Mesenchymal stem cell (in vitro differentiated cells and primary cell): ENCODE results near the gene CPT1A.

Source experiments
- DNase-seq: peaks from one replicate; pipeline ENCODE4 v3.0.0-alpha.2; 2013
- H2AFZ ChIP-seq: one replicate; pipeline ENCODE4 v1.6.1; 2013; ENCODE audit warnings: low read depth, mild to moderate bottlenecking, control low read depth, inconsistent platforms, low read length, moderate library complexity
- H2AK5ac ChIP-seq: 2 replicates; pipeline ENCODE4 v1.6.1; 2013; ENCODE audit warnings: low read length, moderate library complexity, mild to moderate bottlenecking, inconsistent platforms; ENCODE audit not compliant: severe bottlenecking
- H2BK120ac ChIP-seq: one replicate; pipeline ENCODE4 v1.6.1; 2013; ENCODE audit warnings: low read depth, mild to moderate bottlenecking, inconsistent platforms, low read length, moderate library complexity
- H2BK12ac ChIP-seq, 2 experiments: one replicate each; pipeline ENCODE4 v1.6.1; 2013; ENCODE audit warnings: inconsistent platforms in 2 of 2, low read length in 2 of 2, mild to moderate bottlenecking in 2 of 2, moderate library complexity in 2 of 2, control low read depth in 1 of 2
- H2BK15ac ChIP-seq: one replicate; pipeline ENCODE4 v1.6.1; 2013; ENCODE audit warnings: mild to moderate bottlenecking, low read depth, inconsistent platforms; ENCODE audit not compliant: poor library complexity, severe bottlenecking
- H2BK5ac ChIP-seq: 2 replicates; pipeline ENCODE4 v1.6.1; 2013; ENCODE audit warnings: low read depth, mild to moderate bottlenecking, low read length, control low read depth, inconsistent platforms; ENCODE audit not compliant: poor library complexity, severe bottlenecking
- H3K14ac ChIP-seq, 2 experiments: one replicate each; pipeline ENCODE4 v1.6.1; 2013; ENCODE audit warnings: inconsistent platforms in 2 of 2, low read length in 2 of 2, control low read depth in 1 of 2, mild to moderate bottlenecking in 1 of 2, moderate library complexity in 1 of 2
- H3K18ac ChIP-seq, 2 experiments: one replicate each; pipeline ENCODE4 v1.6.1; 2013; ENCODE audit warnings: inconsistent platforms in 2 of 2, low read length in 2 of 2, control low read depth in 1 of 2, low read depth in 1 of 2, mild to moderate bottlenecking in 1 of 2
- H3K23ac ChIP-seq, 2 experiments: one replicate each; pipeline ENCODE4 v1.6.1; 2013; ENCODE audit warnings: inconsistent platforms in 2 of 2, low read length in 2 of 2, mild to moderate bottlenecking in 2 of 2, moderate library complexity in 2 of 2, control low read depth in 1 of 2
- H3K27ac ChIP-seq: 2 replicates; pipeline ENCODE4 v1.5.1; 2013; ENCODE audit warnings: mild to moderate bottlenecking, moderate library complexity, low read length, control low read depth, inconsistent platforms; ENCODE audit not compliant: poor library complexity, severe bottlenecking
- H3K27me3 ChIP-seq, 2 experiments: 2 replicates each; pipeline versions ENCODE4 v1.6.1 to v1.7.0; 2013; ENCODE audit warnings: low read length in 2 of 2, mild to moderate bottlenecking in 2 of 2, moderate library complexity in 2 of 2, control low read depth in 1 of 2, inconsistent platforms in 1 of 2; ENCODE audit not compliant: control insufficient read depth in 1 of 2, insufficient read depth in 1 of 2
- H3K36me3 ChIP-seq, 2 experiments: 2 replicates each; pipeline versions ENCODE4 v1.6.1 to v1.7.0; 2013; ENCODE audit warnings: low read length in 2 of 2, control low read depth in 1 of 2, inconsistent platforms in 1 of 2, low read depth in 1 of 2, mild to moderate bottlenecking in 1 of 2; ENCODE audit not compliant: insufficient read depth in 2 of 2, control insufficient read depth in 1 of 2
- H3K4ac ChIP-seq, 2 experiments: one replicate each; pipeline ENCODE4 v1.6.1; 2013; ENCODE audit warnings: inconsistent platforms in 2 of 2, low read length in 2 of 2, mild to moderate bottlenecking in 2 of 2, moderate library complexity in 2 of 2, control low read depth in 1 of 2, low read depth in 1 of 2
- H3K4me1 ChIP-seq: 2 replicates; pipeline ENCODE4 v1.6.1; 2013; ENCODE audit warnings: low read depth, low read length, control low read depth; ENCODE audit not compliant: control insufficient read depth, insufficient read depth
- H3K4me2 ChIP-seq: 2 replicates; pipeline ENCODE4 v1.6.1; 2013; ENCODE audit warnings: low read length, mild to moderate bottlenecking, inconsistent platforms; ENCODE audit not compliant: poor library complexity, severe bottlenecking
- H3K4me3 ChIP-seq, 2 experiments: 2 replicates each; pipeline versions ENCODE4 v1.5.1 to v1.7.0; 2013; ENCODE audit warnings: low read length in 2 of 2, mild to moderate bottlenecking in 2 of 2, control low read depth in 1 of 2, low read depth in 1 of 2; ENCODE audit not compliant: insufficient read depth in 1 of 2
- H3K79me1 ChIP-seq: replicated peaks from 2 replicates; pipeline ENCODE4 v1.6.1; 2013; ENCODE audit warnings: mild to moderate bottlenecking, control low read depth, low read length, inconsistent platforms; ENCODE audit not compliant: poor library complexity, severe bottlenecking
- H3K9ac ChIP-seq: 2 replicates; pipeline ENCODE4 v1.7.0; 2013; ENCODE audit warnings: mild to moderate bottlenecking, low read length, moderate library complexity
- H3K9me3 ChIP-seq: 2 replicates; pipeline ENCODE4 v1.7.0; 2013; ENCODE audit warnings: mild to moderate bottlenecking, low read length; ENCODE audit not compliant: control insufficient read depth
- H4K8ac ChIP-seq: one replicate; pipeline ENCODE4 v1.6.1; 2013; ENCODE audit warnings: inconsistent platforms, mild to moderate bottlenecking, low read length, moderate library complexity
- H4K91ac ChIP-seq: one replicate; pipeline ENCODE4 v1.6.1; 2013; ENCODE audit warnings: mild to moderate bottlenecking, low read length, inconsistent platforms
- WGBS: methylation state at CpG from one replicate; pipeline ENCODE4 v1.1.7; 2013; ENCODE audit warnings: mixed read lengths; 5-methylcytosine and 5-hydroxymethylcytosine counted together

Gene CPT1A

DNA sequence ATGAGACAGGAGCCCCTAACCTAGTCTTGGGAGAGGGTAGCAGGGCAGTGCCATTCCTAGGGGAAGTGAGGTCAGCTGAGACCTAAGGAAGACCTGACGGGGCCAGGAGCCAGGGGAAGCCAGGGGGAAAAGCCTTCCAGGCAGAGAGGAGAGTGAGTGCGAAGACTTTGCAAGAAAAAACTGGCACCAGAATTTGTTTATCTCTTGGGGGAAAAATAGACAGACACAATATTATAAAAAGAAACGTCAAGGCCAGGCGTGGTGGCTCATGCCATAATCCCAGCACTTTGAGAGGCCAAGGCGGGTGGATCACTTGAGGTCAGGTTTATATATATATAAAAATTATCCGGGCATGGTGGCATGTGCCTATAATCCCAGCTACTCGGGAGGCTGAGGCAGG, 63.5 kb downstream of the CPT1A start:
- Histone ChIP-seq H3K36me3 (peaks cover 57 to 91% of the 10 kb centered on the region in 2 experiments), H3K18ac (no peak overlapping the region), H2BK15ac (no peak overlapping the region), H3K14ac (no peak overlapping the region), H3K4me1 (peaks cover 1% of the 10 kb centered on the region), H4K8ac (no peak overlapping the region), H3K27me3 (no peaks in the 10 kb centered on the region), H3K4me2 (no peak overlapping the region), H2BK5ac (no peak overlapping the region), H2AFZ (no peak overlapping the region), H2BK12ac (no peak overlapping the region), H4K91ac (no peak overlapping the region), H2BK120ac (no peak overlapping the region), H3K9me3 (no peaks in the 10 kb centered on the region), H3K27ac (no peak overlapping the region), H3K23ac (no peak overlapping the region), H3K4ac (no peak overlapping the region), H3K4me3 (no peak overlapping the region), H3K9ac (no peak overlapping the region), H2AK5ac (no peak overlapping the region), H3K79me1 (no peaks in the 10 kb centered on the region)
- DNase-seq = no peak
- 92% methylated on average over 7 of the region's 7 CpGs for WGBS

DNA sequence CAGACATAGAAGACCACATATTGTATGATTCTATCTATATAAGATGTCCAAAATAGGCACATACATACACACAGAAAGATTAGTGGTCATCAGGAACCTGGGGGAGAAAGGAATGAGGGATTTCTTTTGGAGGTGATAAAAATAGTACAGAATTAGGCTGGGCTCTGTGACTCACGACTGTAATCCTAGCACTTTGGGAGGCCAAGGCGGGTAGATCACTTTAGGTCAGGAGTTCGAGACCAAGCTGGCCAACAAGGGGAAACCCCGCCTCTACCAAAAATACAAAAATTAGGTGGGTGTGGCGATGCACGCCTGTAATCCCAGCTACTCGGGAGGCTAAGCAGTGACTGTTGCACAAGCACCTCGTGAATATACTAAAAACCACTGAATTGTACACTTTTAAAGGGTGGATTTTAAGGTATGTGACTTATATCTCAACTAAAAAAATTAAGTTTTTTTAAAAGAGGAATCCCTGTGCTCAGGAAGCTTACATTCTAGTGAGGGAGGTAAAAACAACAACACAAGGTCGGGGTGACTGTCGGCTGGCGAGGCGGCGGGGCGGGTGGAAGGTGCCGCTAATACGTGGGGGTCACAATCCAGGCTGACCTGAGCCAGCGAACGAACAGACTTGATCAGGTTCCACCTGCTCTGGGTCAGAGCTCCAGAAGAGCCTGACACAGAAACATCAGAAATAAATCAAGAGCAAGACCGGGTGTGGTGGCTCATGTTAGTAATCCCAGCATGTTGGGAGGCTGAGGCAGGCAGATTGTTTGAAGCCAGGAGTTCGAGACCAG, 65.1 kb downstream of the CPT1A start:
- Histone ChIP-seq H3K9me3 (no peaks in the 10 kb centered on the region), H3K18ac (no peak overlapping the region), H3K9ac (no peak overlapping the region), H3K79me1 (no peaks in the 10 kb centered on the region), H3K4ac (no peak overlapping the region), H3K4me1 (no peaks in the 10 kb centered on the region), H2AK5ac (no peak overlapping the region), H4K8ac (no peak overlapping the region), H3K4me2 (no peak overlapping the region), H3K23ac (no peak overlapping the region), H2BK12ac (no peak overlapping the region), H3K27ac (no peak overlapping the region), H2BK120ac (no peak overlapping the region), H2BK5ac (no peak overlapping the region), H3K27me3 (no peaks in the 10 kb centered on the region), H3K14ac (no peak overlapping the region), H2BK15ac (no peak overlapping the region), H2AFZ (no peak overlapping the region), H3K4me3 (no peak overlapping the region), H3K36me3 (peaks cover 56 to 90% of the 10 kb centered on the region in 2 experiments), H4K91ac (no peak overlapping the region)
- 91% methylated on average over 17 of the region's 20 CpGs for WGBS
- no peak for DNase-seq

DNA sequence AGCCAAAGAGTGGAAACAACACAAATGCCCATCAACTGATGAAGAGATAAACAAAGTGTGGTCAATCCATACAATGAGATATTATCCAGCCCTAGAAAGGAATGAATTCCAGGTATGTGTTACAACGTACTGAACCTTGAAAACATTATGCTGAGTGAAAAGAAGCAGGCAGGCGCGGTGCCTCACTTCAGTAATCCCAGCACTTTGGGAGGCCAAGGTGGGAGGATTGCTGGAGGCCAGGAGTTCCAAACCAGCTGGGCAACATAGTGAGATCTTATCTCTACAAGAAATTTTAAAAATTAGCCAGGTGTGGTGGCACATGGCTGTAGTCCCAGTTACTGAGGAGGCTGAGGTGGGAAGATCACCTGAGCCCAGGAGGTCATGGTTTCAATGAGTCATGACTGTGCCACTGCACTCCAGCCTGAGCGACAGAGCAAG, 65.7 kb downstream of the CPT1A start:
- Histone ChIP-seq H2AK5ac (no peak overlapping the region), H2BK120ac (no peak overlapping the region), H3K4me2 (no peak overlapping the region), H2BK15ac (no peak overlapping the region), H3K18ac (no peak overlapping the region), H2BK5ac (no peak overlapping the region), H3K4ac (no peak overlapping the region), H4K8ac (no peak overlapping the region), H3K23ac (no peak overlapping the region), H3K9ac (no peak overlapping the region), H3K27me3 (no peaks in the 10 kb centered on the region), H3K36me3 (peaks cover 55 to 92% of the 10 kb centered on the region in 2 experiments), H3K4me3 (no peak overlapping the region), H3K4me1 (no peaks in the 10 kb centered on the region), H2BK12ac (no peak overlapping the region), H3K9me3 (no peaks in the 10 kb centered on the region), H4K91ac (no peak overlapping the region), H3K14ac (no peak overlapping the region), H3K79me1 (no peaks in the 10 kb centered on the region), H3K27ac (no peak overlapping the region), H2AFZ (no peak overlapping the region)
- DNase-seq = no peak
- 96% methylated on average over 3 of the region's 4 CpGs for WGBS

DNA sequence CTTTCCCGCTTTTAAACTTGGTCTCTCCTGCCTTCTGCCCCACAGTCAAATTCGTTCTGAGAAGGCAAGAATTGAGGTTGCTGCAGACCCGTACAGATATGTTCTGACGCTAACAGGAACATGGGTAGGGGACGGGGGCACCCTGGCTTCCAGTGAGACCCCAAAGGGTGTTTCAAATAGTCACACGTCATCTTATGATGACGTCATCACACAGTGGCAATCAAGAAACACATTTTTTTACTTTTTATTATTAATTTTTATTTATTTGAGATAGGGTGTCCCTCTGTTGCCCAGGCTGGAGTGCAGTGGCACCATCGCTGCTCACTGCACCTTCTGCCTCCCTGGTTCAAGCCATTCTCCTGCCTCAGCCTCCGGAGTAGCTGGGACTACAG, 67.5 kb downstream of the CPT1A start:
- 94% methylated on average over 7 of the region's 9 CpGs for WGBS
- Histone ChIP-seq H3K14ac (no peak overlapping the region), H2BK12ac (no peak overlapping the region), H3K27me3 (no peaks in the 10 kb centered on the region), H3K4me1 (no peaks in the 10 kb centered on the region), H2BK5ac (no peak overlapping the region), H3K4ac (no peak overlapping the region), H2AFZ (no peak overlapping the region), H3K27ac (no peak overlapping the region), H3K9ac (no peak overlapping the region), H3K4me3 (no peak overlapping the region), H3K79me1 (no peaks in the 10 kb centered on the region), H3K18ac (no peak overlapping the region), H4K91ac (no peak overlapping the region), H3K36me3 (peaks cover 59 to 87% of the 10 kb centered on the region in 2 experiments), H2BK120ac (no peak overlapping the region), H3K9me3 (no peaks in the 10 kb centered on the region), H2AK5ac (no peak overlapping the region), H4K8ac (no peak overlapping the region), H2BK15ac (no peak overlapping the region), H3K4me2 (no peak overlapping the region), H3K23ac (no peak overlapping the region)
- no peak for DNase-seq
